Testis (tissue), 3 donors: Measurements from ENCODE around the gene SP2. TPM values are rescaled to one million over a fixed set of nuclear protein-coding genes. Genes with fewer than 3 reads are reported as not detected.

ENCODE experiments used
- DNase-seq: peaks from one replicate; pipeline ENCODE4 v3.0.0-alpha.2; 2019
- H3K27ac ChIP-seq, 2 donors: fragments of 200-600 bp; sonication (generic); one replicate each; pipeline ENCODE4 v1.5.1; 2019
- H3K27me3 ChIP-seq: fragments of 200-600 bp; sonication (generic); one replicate; pipeline ENCODE4 v1.5.1; 2019
- H3K36me3 ChIP-seq: fragments of 200-600 bp; sonication (generic); one replicate; pipeline ENCODE4 v1.5.1; 2017; ENCODE audit warnings: low read depth; ENCODE audit errors: missing control alignments
- H3K4me1 ChIP-seq: fragments of 200-600 bp; sonication (generic); one replicate; pipeline ENCODE4 v1.5.1; 2019
- H3K4me3 ChIP-seq, 2 donors: fragments of 200-600 bp; sonication (generic); one replicate each; pipeline ENCODE4 v1.5.1; 2017 to 2019
- H3K9me3 ChIP-seq: fragments of 200-600 bp; sonication (generic); one replicate; pipeline ENCODE4 v1.5.1; 2017
- CTCF ChIP-seq, 3 experiments: fragments of 450-650 bp in 2 of 3; fragments of 200-600 bp in 1 of 3; sonication (generic) in 1 of 3; IDR thresholded peaks; one replicate each; pipeline ENCODE4 v1.5.1; 2016 to 2019; ENCODE audit warnings: antibody characterized with exemption in 3 of 3, mild to moderate bottlenecking in 2 of 3, moderate library complexity in 1 of 3
- POLR2A ChIP-seq: fragments of 450-650 bp; IDR thresholded peaks from one replicate; pipeline ENCODE4 v1.6.1; 2017; ENCODE audit warnings: antibody characterized with exemption, mild to moderate bottlenecking, moderate library complexity
- WGBS, 2 donors: methylation state at CpG; one replicate each; pipeline ENCODE4 v1.1.5; 2018; 5-methylcytosine and 5-hydroxymethylcytosine counted together
- intact Hi-C: fragments of 100-400 bp; cut with DNase I; formaldehyde crosslinking; loops from one replicate; pipeline ENCODE4 v1.15.1; 2023; ENCODE audit warnings: low total_unique reads
- polyA plus RNA-seq: library from polyadenylated mRNA; stranded (reverse); fragments of 350-450 nt; fragmentation: Illumina TruSeq; extraction: RNeasy Lipid Tissue Mini Kit (QIAGEN cat#74804); gene quantifications from one replicate; pipeline ENCODE4 v1.2.3, GENCODE V29; 2014; ENCODE audit warnings: low read depth, low replicate concordance; ENCODE audit not compliant: insufficient read depth
- total RNA-seq, 2 donors: library from RNA; depleted of rRNA; stranded (reverse); fragments of >200 nt; gene quantifications; one replicate each; pipeline ENCODE4 v1.2.3, GENCODE V29; 2016

The SP2 gene
- total and polyA plus RNA-seq, 3 donors from 2014 or later = 18.9 to 35.0 (median 23.5) TPM

DNA sequence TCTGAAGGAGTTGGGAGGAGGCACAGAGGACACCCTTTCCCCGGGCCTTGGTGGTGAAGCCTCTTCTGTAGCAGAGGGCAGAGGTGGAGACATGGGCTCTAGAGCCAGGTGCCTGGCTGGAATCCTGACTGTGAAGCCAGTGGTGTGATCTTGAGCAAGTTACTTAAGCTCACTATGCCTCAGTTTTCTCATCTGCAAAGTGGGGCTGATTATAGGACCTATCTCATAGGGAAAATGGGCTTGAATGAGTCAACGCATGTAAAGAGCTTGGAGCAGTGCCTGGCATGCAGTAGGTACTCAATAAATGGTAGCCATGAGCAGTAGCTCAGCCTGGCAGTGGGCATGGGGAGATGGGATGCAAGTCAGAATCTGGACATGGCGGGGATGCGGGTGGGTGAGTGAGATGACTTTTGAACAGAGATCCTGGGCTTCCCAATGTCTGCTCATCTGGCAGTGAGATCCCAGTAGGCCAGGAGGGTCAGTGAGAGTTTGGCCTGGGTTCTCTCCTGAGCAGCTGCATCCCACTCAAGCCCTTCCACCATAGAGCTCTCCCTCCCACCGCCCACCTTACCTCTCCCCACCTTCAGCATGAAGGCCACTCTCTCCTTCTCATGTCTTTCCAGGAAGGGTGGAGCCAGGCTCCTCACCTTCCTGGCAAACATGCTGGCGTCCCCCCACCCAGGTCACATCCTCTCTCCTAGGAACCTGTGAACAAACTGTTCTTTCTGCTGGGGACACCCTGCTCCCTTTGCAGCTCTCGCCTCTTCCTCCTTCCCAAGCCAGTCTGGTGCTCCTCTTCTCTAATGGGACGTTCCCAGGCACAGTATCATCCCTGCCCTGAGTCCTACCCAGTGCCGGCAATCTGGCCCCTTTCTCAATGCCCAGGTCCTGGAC, 13.1 kb upstream of the SP2 start:
- H3K27ac ChIP-seq = no peak overlapping the region
- H3K9me3 ChIP-seq = no peaks in the 10 kb centered on the region
- intact Hi-C loops = no loop called here
- H3K36me3 ChIP-seq = no peaks in the 10 kb centered on the region
- no peaks in the 10 kb centered on the region for H3K4me1 ChIP-seq
- H3K4me3 ChIP-seq = no peak overlapping the region
- TF ChIP-seq CTCF (IDR thresholded peaks at IDR 0.05) (no peak), POLR2A (no peak)
- H3K27me3 ChIP-seq = no peaks in the 10 kb centered on the region
- 80 to 83% methylated on average over 9 of the region's 9 CpGs for WGBS, 2 donors
- DNase-seq = no peak

GRCh38 chr17:47883589-47884426, 12.2 kb upstream of the SP2 start:
- intact Hi-C loops = no loop called here
- no peak for DNase-seq
- Histone ChIP-seq H3K27ac (no peak overlapping the region), H3K36me3 (no peaks in the 10 kb centered on the region), H3K27me3 (no peaks in the 10 kb centered on the region), H3K4me1 (no peaks in the 10 kb centered on the region), H3K4me3 (no peak overlapping the region), H3K9me3 (no peaks in the 10 kb centered on the region)
- no peak for TF ChIP-seq CTCF (IDR thresholded peaks at IDR 0.05)
- TF ChIP-seq POLR2A = no peak
- 64% methylated on average over 7 to 9 of the region's 9 CpGs for WGBS, 2 donors

DNA sequence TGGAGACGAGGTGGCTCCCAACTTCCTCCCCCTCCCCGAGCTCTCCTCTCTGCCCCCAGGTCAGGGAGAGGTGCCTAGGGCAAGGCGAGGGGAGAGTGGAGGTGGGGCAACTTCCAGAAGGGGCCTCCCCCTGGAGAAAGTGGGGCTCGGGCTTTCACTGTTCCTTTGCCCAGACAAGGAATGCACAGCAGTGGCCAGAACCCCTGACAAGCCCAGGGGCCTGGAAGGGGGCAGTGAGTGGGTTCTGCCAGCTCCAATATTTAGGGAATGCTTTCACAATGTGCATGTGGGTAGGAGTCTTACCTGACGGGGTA, 11.7 kb upstream of the SP2 start:
- H3K36me3 ChIP-seq = no peaks in the 10 kb centered on the region
- no peaks in the 10 kb centered on the region for H3K4me1 ChIP-seq
- 43 to 57% methylated on average over 5 of the region's 5 CpGs for WGBS, 2 donors
- DNase-seq = no peak
- no peak overlapping the region for H3K27ac ChIP-seq
- no peak overlapping the region for H3K4me3 ChIP-seq
- TF ChIP-seq CTCF (IDR thresholded peaks at IDR 0.05) = no peak
- TF ChIP-seq POLR2A = no peak
- no peaks in the 10 kb centered on the region for H3K27me3 ChIP-seq
- intact Hi-C loops = no loop called here
- H3K9me3 ChIP-seq = no peaks in the 10 kb centered on the region

DNA sequence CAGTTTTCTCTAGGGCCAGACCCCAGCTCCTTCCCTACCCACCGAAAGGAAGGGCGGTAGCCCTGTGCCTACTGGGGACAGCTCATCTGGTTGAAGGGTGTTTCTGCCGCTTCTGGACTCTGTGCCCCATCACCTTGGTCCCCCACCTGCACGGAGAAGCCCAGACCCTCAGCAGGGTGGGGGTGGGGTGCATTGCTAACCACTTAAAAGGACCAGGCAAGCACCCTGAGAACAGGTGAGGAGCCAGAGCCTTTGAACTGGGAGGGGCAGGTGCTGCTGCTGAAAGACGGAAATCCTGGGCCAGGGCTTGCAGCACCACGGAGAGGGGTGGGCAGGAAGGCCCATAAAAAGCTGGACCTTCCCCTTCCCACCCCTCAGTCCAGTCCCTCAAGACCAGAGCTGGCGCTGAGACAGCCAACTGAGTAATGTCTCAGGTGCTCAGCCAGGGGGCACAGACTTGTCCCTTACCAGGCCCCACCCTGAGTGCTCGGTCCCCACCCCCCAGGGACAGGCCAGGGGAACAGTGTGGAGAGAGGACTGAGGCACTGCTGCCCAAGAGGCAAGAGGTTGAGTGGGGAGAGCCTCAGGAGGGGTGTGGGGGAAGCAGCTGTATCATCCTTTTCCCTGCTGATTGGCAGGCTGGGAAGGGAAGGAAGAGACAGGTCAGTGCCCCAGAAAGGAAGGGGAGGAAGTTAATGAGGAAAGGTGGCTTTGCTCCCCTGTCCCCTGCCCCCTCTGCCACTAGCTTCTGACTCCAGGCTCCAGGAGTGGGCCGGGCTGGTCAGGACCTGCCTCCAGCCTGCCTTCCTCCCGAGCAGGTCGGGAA, 10.9 kb upstream of the SP2 start:
- Histone ChIP-seq H3K4me1 (no peaks in the 10 kb centered on the region), H3K27me3 (no peaks in the 10 kb centered on the region), H3K4me3 (no peak overlapping the region), H3K27ac (no peak overlapping the region), H3K36me3 (no peaks in the 10 kb centered on the region), H3K9me3 (no peaks in the 10 kb centered on the region)
- intact Hi-C loops = loop anchor here (5.0 kb wide), 1 partner anchor 43 kb away; the partner anchor contains the start of gene SCRN2
- no peak for DNase-seq
- TF ChIP-seq POLR2A (no peak), CTCF (IDR thresholded peaks at IDR 0.05) (no peak)
- WGBS, 2 donors = 74 to 85% methylated on average over 11 of the region's 11 CpGs
